HepG2 (cell line): ENCODE measurements around the gene AXIN2. TPM values are rescaled to one million over a fixed set of nuclear protein-coding genes. Genes with fewer than 3 reads are reported as not detected.

Source experiments
- AKNA ChIP-seq: sonication (generic); formaldehyde crosslinking; IDR thresholded peaks from 2 replicates; pipeline ENCODE4 v1.4.0; 2020; ENCODE audit warnings: missing genetic modification reagents, borderline replicate concordance
- DMAP1 ChIP-seq: IDR thresholded peaks from 2 replicates; pipeline ENCODE4 v1.6.1; 2016
- HDAC2 ChIP-seq: sonication (generic); formaldehyde crosslinking; IDR thresholded peaks from 2 replicates; pipeline ENCODE4 v1.4.0; 2020; ENCODE audit warnings: missing genetic modification reagents
- HIVEP1 ChIP-seq: sonication (generic); formaldehyde crosslinking; IDR thresholded peaks from 2 replicates; pipeline ENCODE4 v1.4.0; 2020; ENCODE audit warnings: mild to moderate bottlenecking, missing genetic modification reagents
- KMT2A ChIP-seq: sonication (generic); formaldehyde crosslinking; IDR thresholded peaks from 2 replicates; pipeline ENCODE4 v1.4.0; 2020; ENCODE audit warnings: missing genetic modification reagents
- MZF1 ChIP-seq: sonication (generic); formaldehyde crosslinking; IDR thresholded peaks from 2 replicates; pipeline ENCODE4 v1.8.1; 2023; ENCODE audit warnings: mild to moderate bottlenecking, missing genetic modification reagents, borderline replicate concordance
- NR2F1 ChIP-seq, 2 experiments: fragments of 450-650 bp in 1 of 2; formaldehyde crosslinking in 1 of 2; IDR thresholded peaks; 2 replicates each; pipeline versions ENCODE4 v1.5.0 to v1.6.1; 2016 to 2020; ENCODE audit warnings: mild to moderate bottlenecking in 1 of 2, missing compliant biosample characterization in 1 of 2, missing genetic modification reagents in 1 of 2, moderate library complexity in 1 of 2
- SP2 ChIP-seq: sonication (generic); formaldehyde crosslinking; IDR thresholded peaks from 2 replicates; pipeline ENCODE4 v1.5.1; 2020; ENCODE audit warnings: mild to moderate bottlenecking, missing genetic modification reagents
- SP4 ChIP-seq: sonication (generic); formaldehyde crosslinking; IDR thresholded peaks from 2 replicates; pipeline ENCODE4 v1.8.1; 2023; ENCODE audit warnings: mild to moderate bottlenecking, missing genetic modification reagents
- ZNF101 ChIP-seq: sonication (generic); formaldehyde crosslinking; IDR thresholded peaks from 2 replicates; pipeline ENCODE4 v1.4.0; 2020; ENCODE audit warnings: mild to moderate bottlenecking, low read depth, missing genetic modification reagents, borderline replicate concordance
- ZNF124 ChIP-seq: sonication (generic); formaldehyde crosslinking; IDR thresholded peaks from 2 replicates; pipeline ENCODE4 v1.4.0; 2020; ENCODE audit warnings: missing genetic modification reagents
- ZNF547 ChIP-seq: sonication (generic); formaldehyde crosslinking; IDR thresholded peaks from 2 replicates; pipeline ENCODE4 v1.5.1; 2020; ENCODE audit warnings: mild to moderate bottlenecking, missing genetic modification reagents
- ZNF878 ChIP-seq: sonication (generic); formaldehyde crosslinking; IDR thresholded peaks from 2 replicates; pipeline ENCODE4 v1.8.1; 2023; ENCODE audit warnings: mild to moderate bottlenecking, missing genetic modification reagents, moderate library complexity
- polyA plus RNA-seq, 8 experiments: library from polyadenylated mRNA; depleted of rRNA in 3 of 8; stranded (reverse) in 7 of 8; unstranded in 1 of 8; fragments of >200 nt; fragmentation: Illumina TruSeq in 4 of 8; extraction: Trizol in 4 of 8; gene quantifications; 2 replicates each; pipeline versions ENCODE4 v1.2.1 to v1.2.3, GENCODE V29; 2011 to 2016; ENCODE audit warnings: low read depth in 4 of 8, missing spikeins in 1 of 8, mixed read lengths in 1 of 8; ENCODE audit not compliant: insufficient read depth in 1 of 8
- total RNA-seq, 5 experiments: library from RNA; depleted of rRNA; stranded (reverse); fragments of >200 nt; fragmentation: Illumina TruSeq; extraction: Trizol; gene quantifications; 2 replicates each; pipeline ENCODE4 v1.2.3, GENCODE V29; 2016; ENCODE audit warnings: low read depth in 1 of 5
- TF ChIP-seq, protein P1 (sequence below): sonication (generic); formaldehyde crosslinking; IDR thresholded peaks from 2 replicates; pipeline ENCODE4 v1.4.0; 2020; ENCODE audit warnings: missing genetic modification reagents
- TF ChIP-seq, protein P2 (sequence below): sonication (generic); formaldehyde crosslinking; IDR thresholded peaks from 2 replicates; pipeline ENCODE4 v1.5.0; 2020; ENCODE audit warnings: missing genetic modification reagents, mild to moderate bottlenecking, borderline replicate concordance

The AXIN2 gene
- total and polyA plus RNA-seq, 2 of the 13 experiments (the other 11 are each of a cell fraction or from before 2014, with no cell fraction given) = 58.6 to 63.4 TPM

DNA sequence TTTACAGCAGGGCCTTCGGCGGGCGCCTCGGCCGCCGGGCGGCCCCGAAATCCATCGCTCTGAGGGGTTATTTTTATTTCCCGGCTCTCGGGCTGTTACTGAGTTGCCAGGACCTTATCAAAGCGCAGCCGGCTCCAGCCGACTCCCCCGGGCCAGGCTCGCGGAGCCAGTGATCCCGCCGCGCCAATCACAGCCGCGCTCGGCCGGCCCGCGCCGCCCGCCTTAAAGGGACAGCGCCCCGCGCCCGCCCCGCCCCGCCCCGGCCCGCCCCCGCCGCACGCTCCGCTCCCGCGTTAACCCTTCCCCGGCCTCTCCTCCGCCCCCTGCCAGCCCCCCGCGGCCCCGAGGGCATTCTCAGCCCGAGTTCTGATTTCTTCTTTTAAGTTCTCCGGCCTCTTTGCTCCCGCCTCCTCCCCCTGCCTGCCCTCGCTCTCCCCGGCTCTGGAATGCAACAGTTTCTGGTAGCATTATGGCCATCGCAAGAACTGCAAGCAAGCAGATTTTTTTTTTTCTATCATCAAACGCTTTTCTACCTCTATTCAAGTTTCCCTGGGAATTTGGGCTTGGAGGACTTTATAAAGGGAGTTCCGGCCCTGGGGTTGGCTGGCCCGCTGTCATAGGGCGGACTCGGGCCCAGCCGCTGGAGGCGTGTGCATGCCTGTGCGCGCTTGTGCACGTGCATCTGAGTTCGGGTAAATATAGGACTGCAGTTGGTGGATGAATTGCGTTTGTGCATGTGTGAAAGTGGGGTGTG is at the start of gene AXIN2 (continued):
- TF ChIP-seq HDAC2 (CRISPR knock-in tag) (peak; percentile 27; the same call in 1 of the 2 replicates), ZNF101 (peak; percentile 98), HIVEP1 (CRISPR knock-in tag) (peak; percentile 96), SP4 (CRISPR knock-in tag) (peak; percentile 65; the same call in 1 of the 2 replicates), ZNF124 (CRISPR knock-in tag) (peak; percentile 86), KMT2A (CRISPR knock-in tag) (no peak; the same call in none of the 2 replicates), ZNF878 (CRISPR knock-in tag) (peak; percentile 92), NR2F1 (CRISPR knock-in tag; IDR thresholded peaks at IDR 0.05) (peak in 1 of 2 experiments; percentile 37; a peak in 1 of 4 replicates), DMAP1 (CRISPR knock-in tag) (peak; percentile 74), ZNF547 (CRISPR knock-in tag) (peak; percentile 97; the same call in 1 of the 2 replicates), MZF1 (CRISPR knock-in tag) (no peak), AKNA (CRISPR knock-in tag) (peak; percentile 89; the same call in 1 of the 2 replicates), SP2 (CRISPR knock-in tag) (no peak)
- TF ChIP-seq, protein P1, sequence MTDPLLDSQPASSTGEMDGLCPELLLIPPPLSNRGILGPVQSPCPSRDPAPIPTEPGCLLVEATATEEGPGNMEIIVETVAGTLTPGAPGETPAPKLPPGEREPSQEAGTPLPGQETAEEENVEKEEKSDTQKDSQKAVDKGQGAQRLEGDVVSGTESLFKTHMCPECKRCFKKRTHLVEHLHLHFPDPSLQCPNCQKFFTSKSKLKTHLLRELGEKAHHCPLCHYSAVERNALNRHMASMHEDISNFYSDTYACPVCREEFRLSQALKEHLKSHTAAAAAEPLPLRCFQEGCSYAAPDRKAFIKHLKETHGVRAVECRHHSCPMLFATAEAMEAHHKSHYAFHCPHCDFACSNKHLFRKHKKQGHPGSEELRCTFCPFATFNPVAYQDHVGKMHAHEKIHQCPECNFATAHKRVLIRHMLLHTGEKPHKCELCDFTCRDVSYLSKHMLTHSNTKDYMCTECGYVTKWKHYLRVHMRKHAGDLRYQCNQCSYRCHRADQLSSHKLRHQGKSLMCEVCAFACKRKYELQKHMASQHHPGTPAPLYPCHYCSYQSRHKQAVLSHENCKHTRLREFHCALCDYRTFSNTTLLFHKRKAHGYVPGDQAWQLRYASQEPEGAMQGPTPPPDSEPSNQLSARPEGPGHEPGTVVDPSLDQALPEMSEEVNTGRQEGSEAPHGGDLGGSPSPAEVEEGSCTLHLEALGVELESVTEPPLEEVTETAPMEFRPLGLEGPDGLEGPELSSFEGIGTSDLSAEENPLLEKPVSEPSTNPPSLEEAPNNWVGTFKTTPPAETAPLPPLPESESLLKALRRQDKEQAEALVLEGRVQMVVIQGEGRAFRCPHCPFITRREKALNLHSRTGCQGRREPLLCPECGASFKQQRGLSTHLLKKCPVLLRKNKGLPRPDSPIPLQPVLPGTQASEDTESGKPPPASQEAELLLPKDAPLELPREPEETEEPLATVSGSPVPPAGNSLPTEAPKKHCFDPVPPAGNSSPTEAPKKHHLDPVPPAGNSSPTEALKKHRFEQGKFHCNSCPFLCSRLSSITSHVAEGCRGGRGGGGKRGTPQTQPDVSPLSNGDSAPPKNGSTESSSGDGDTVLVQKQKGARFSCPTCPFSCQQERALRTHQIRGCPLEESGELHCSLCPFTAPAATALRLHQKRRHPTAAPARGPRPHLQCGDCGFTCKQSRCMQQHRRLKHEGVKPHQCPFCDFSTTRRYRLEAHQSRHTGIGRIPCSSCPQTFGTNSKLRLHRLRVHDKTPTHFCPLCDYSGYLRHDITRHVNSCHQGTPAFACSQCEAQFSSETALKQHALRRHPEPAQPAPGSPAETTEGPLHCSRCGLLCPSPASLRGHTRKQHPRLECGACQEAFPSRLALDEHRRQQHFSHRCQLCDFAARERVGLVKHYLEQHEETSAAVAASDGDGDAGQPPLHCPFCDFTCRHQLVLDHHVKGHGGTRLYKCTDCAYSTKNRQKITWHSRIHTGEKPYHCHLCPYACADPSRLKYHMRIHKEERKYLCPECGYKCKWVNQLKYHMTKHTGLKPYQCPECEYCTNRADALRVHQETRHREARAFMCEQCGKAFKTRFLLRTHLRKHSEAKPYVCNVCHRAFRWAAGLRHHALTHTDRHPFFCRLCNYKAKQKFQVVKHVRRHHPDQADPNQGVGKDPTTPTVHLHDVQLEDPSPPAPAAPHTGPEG (CRISPR knock-in tag) = peak; percentile 92
- TF ChIP-seq, protein P2, sequence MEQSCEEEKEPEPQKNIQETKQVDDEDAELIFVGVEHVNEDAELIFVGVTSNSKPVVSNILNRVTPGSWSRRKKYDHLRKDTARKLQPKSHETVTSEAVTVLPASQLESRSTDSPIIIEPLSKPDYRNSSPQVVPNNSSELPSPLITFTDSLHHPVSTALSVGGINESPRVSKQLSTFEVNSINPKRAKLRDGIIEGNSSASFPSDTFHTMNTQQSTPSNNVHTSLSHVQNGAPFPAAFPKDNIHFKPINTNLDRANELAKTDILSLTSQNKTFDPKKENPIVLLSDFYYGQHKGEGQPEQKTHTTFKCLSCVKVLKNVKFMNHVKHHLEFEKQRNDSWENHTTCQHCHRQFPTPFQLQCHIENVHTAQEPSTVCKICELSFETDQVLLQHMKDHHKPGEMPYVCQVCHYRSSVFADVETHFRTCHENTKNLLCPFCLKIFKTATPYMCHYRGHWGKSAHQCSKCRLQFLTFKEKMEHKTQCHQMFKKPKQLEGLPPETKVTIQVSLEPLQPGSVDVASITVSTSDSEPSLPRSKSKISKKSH (CRISPR knock-in tag) = peak; percentile 99
